ENCODE results near the gene TOP2B.

The TOP2B gene

GRCh38 chr3:25580534-25580933, 84.2 kb downstream of the TOP2B start:
- DNase-seq, result no peak

- DNase-seq, result no peak
Measured at GRCh38 chr3:25578059-25578458, 86.6 kb downstream of the TOP2B start.

- no peak for DNase-seq
Measured at GRCh38 chr3:25576831-25577454, 87.8 kb downstream of the TOP2B start.

GRCh38 chr3:25576146-25576545, 88.6 kb downstream of the TOP2B start:
- no peak for DNase-seq

- DNase-seq, result no peak
Measured at GRCh38 chr3:25575001-25575400, 89.7 kb downstream of the TOP2B start.

- no peak for DNase-seq
Measured at GRCh38 chr3:25574172-25574765, 90.4 kb downstream of the TOP2B start.

GRCh38 chr3:25573386-25574171, 91.1 kb downstream of the TOP2B start:
- no peak for DNase-seq

- DNase-seq, result no peak
Measured at GRCh38 chr3:25572919-25573385, 91.8 kb downstream of the TOP2B start.

- no peak for DNase-seq
Measured at GRCh38 chr3:25572336-25572735, 92.4 kb downstream of the TOP2B start.

GRCh38 chr3:25571285-25571684, 93.4 kb downstream of the TOP2B start:
- DNase-seq, result no peak

GRCh38 chr3:25568525-25569078, 96.1 kb downstream of the TOP2B start:
- DNase-seq, result no peak

- no peak for DNase-seq
Measured at GRCh38 chr3:25567806-25568524, 96.7 kb downstream of the TOP2B start.

- no peak for DNase-seq
Measured at GRCh38 chr3:25567388-25567787, 97.3 kb downstream of the TOP2B start.

- no peak for DNase-seq
Measured at GRCh38 chr3:25566358-25566920, 98.3 kb downstream of the TOP2B start.

- DNase-seq, result no peak
Measured at GRCh38 chr3:25565807-25566206, 98.9 kb downstream of the TOP2B start.

GRCh38 chr3:25564075-25564474, 100.6 kb downstream of the TOP2B start:
- DNase-seq, result no peak

- DNase-seq, result no peak
Measured at GRCh38 chr3:25563601-25564000, 101.1 kb downstream of the TOP2B start.

GRCh38 chr3:25558796-25559195, 105.9 kb downstream of the TOP2B start:
- no peak for DNase-seq

- DNase-seq, result no peak
Measured at GRCh38 chr3:25558121-25558520, 106.6 kb downstream of the TOP2B start.

GRCh38 chr3:25557694-25558093, 107.0 kb downstream of the TOP2B start:
- DNase-seq, result no peak

GRCh38 chr3:25556447-25556846, 108.3 kb downstream of the TOP2B start:
- no peak for DNase-seq

- DNase-seq, result no peak
Measured at GRCh38 chr3:25555695-25556437, 108.8 kb downstream of the TOP2B start.

Measured in activated T-cell treated with anti-CD3 and anti-CD28 coated beads, Interleukin-2, amount 50 U/mL, for 1 hour (primary cell).